H1 (cell line): ENCODE measurements around the gene MPZL3. TPM values are rescaled to one million over a fixed set of nuclear protein-coding genes. Genes with fewer than 3 reads are reported as not detected.

Experiments used
- CTCF ChIA-PET: fragments of 300-600 bp; sonication (Branson Sonifier 250); formaldehyde crosslinking; loops from one replicate; lab custom pipeline; 2021; ENCODE audit not compliant: partially characterized antibody; lab: Charles Lee
- POLR2A ChIA-PET: fragments of 300-600 bp; sonication (Branson Sonifier 250); formaldehyde crosslinking; loops from one replicate; lab custom pipeline; 2021; ENCODE audit warnings: inconsistent platforms; ENCODE audit not compliant: partially characterized antibody; lab: Charles Lee
- DNase-seq, 2 experiments: peaks; one replicate each; pipeline versions ENCODE4 v3.0.0 to v3.0.0-alpha.2; 2010 to 2022; ENCODE audit warnings: low spot score in 2 of 2, low read depth in 1 of 2, mixed read lengths in 1 of 2
- FAIRE-seq: peaks from 2 replicates; lab custom pipeline; 2011; peaks lifted over from hg19 to GRCh38; lab: Jason Lieb, UNC
- H2AFZ ChIP-seq: 2 replicates; pipeline ENCODE4 v1.8.1; 2012; ENCODE audit warnings: low read length, inconsistent platforms
- H2AK5ac ChIP-seq: 2 replicates; pipeline ENCODE4 v1.6.1; 2013; ENCODE audit warnings: low read depth, low read length
- H2BK120ac ChIP-seq: replicated peaks from 2 replicates; pipeline ENCODE3; 2013; ENCODE audit warnings: low read depth, low read length, inconsistent platforms
- H2BK12ac ChIP-seq: 2 replicates; pipeline ENCODE4 v1.6.1; 2013; ENCODE audit warnings: low read depth, low read length
- H2BK15ac ChIP-seq: 2 replicates; pipeline ENCODE4 v1.6.1; 2013; ENCODE audit warnings: low read length
- H2BK20ac ChIP-seq: 2 replicates; pipeline ENCODE4 v1.6.1; 2013; ENCODE audit warnings: low read length
- H2BK5ac ChIP-seq: 2 replicates; pipeline ENCODE4 v1.6.1; 2013; ENCODE audit warnings: low read depth, low read length
- H3K14ac ChIP-seq: 2 replicates; pipeline ENCODE4 v1.6.1; 2013; ENCODE audit warnings: inconsistent platforms; ENCODE audit not compliant: insufficient read length
- H3K18ac ChIP-seq: 2 replicates; pipeline ENCODE4 v1.6.1; 2013; ENCODE audit warnings: low read length; ENCODE audit errors: extremely low read depth
- H3K23ac ChIP-seq: 2 replicates; pipeline ENCODE4 v1.6.1; 2013; ENCODE audit warnings: inconsistent platforms; ENCODE audit not compliant: insufficient read length
- H3K23me2 ChIP-seq: 2 replicates; pipeline ENCODE4 v1.6.1; 2013; ENCODE audit warnings: low read depth, low read length
- H3K27ac ChIP-seq: 2 replicates; pipeline ENCODE4 v1.6.1; 2011; ENCODE audit warnings: low read depth, low read length, inconsistent platforms
- H3K27me3 ChIP-seq, 4 experiments: replicated peaks in 1 of 4; 1 replicate in 1 of 4; 2 replicates in 3 of 4; pipeline versions ENCODE4 v1.6.1 to v1.8.1; 2011 to 2013; ENCODE audit warnings: low read length in 3 of 4, mild to moderate bottlenecking in 3 of 4, inconsistent platforms in 2 of 4, mixed read lengths in 2 of 4, moderate library complexity in 1 of 4; ENCODE audit not compliant: control insufficient read depth in 3 of 4, insufficient read depth in 3 of 4; ENCODE audit errors: extremely low read depth in 1 of 4
- H3K36me3 ChIP-seq, 4 experiments: 2 replicates each; pipeline versions ENCODE4 v1.6.1 to v1.8.1; 2011 to 2013; ENCODE audit warnings: mild to moderate bottlenecking in 4 of 4, low read length in 3 of 4, moderate library complexity in 2 of 4, control low read depth in 1 of 4, inconsistent platforms in 1 of 4; ENCODE audit not compliant: insufficient read depth in 4 of 4, control insufficient read depth in 2 of 4
- H3K4ac ChIP-seq: replicated peaks from 2 replicates; pipeline ENCODE3; 2013; ENCODE audit warnings: low read length, low read depth, mixed read lengths, inconsistent platforms; ENCODE audit not compliant: insufficient read length
- H3K4me1 ChIP-seq, 4 experiments: replicated peaks in 1 of 4; 1 replicate in 1 of 4; 2 replicates in 3 of 4; pipeline versions ENCODE4 v1.6.1 to v1.8.1; 2011 to 2013; ENCODE audit warnings: low read length in 3 of 4, inconsistent platforms in 2 of 4, mixed read lengths in 1 of 4; ENCODE audit not compliant: insufficient read depth in 4 of 4, control insufficient read depth in 3 of 4
- H3K4me2 ChIP-seq, 2 experiments: 2 replicates each; pipeline versions ENCODE4 v1.6.1 to v1.8.1; 2011 to 2013; ENCODE audit warnings: low read depth in 2 of 2, low read length in 2 of 2, control low read depth in 1 of 2, inconsistent platforms in 1 of 2, mild to moderate bottlenecking in 1 of 2; ENCODE audit not compliant: insufficient read depth in 1 of 2
- H3K4me3 ChIP-seq, 4 experiments: fragments of 200-600, 300-600 bp in 1 of 4; sonication (generic), shearing (Covaris generic), sonication (Bioruptor Twin) in 1 of 4; 2 replicates each; pipeline versions ENCODE4 v1.5.1 to v1.8.1; 2011 to 2016; ENCODE audit warnings: low read length in 4 of 4, low read depth in 3 of 4, control low read depth in 2 of 4, inconsistent platforms in 2 of 4, mild to moderate bottlenecking in 2 of 4, mixed read lengths in 1 of 4, moderate library complexity in 1 of 4; ENCODE audit not compliant: insufficient read depth in 2 of 4; ENCODE audit errors: extremely low read depth in 1 of 4
- H3K56ac ChIP-seq: replicated peaks from 2 replicates; pipeline ENCODE3; 2013; ENCODE audit warnings: low read depth, mild to moderate bottlenecking, mixed read lengths, low read length, inconsistent platforms; ENCODE audit not compliant: insufficient read length
- H3K79me1 ChIP-seq: 2 replicates; pipeline ENCODE4 v1.6.1; 2013; ENCODE audit warnings: low read depth, low read length, control low read depth
- H3K79me2 ChIP-seq, 2 experiments: 2 replicates each; pipeline versions ENCODE4 v1.6.1 to v1.8.1; 2012 to 2013; ENCODE audit warnings: low read length in 2 of 2, mild to moderate bottlenecking in 2 of 2, inconsistent platforms in 1 of 2; ENCODE audit not compliant: insufficient read depth in 2 of 2, control insufficient read depth in 1 of 2
- H3K9ac ChIP-seq, 4 experiments: replicated peaks in 1 of 4; 1 replicate in 1 of 4; 2 replicates in 3 of 4; pipeline versions ENCODE4 v1.6.1 to v1.8.1; 2011 to 2013; ENCODE audit warnings: low read depth in 3 of 4, low read length in 3 of 4, control low read depth in 2 of 4, mild to moderate bottlenecking in 2 of 4, moderate library complexity in 2 of 4, inconsistent platforms in 1 of 4; ENCODE audit errors: extremely low read depth in 1 of 4
- H3K9me3 ChIP-seq, 2 experiments: 2 replicates each; pipeline versions ENCODE4 v1.6.1 to v1.8.1; 2012 to 2013; ENCODE audit warnings: mild to moderate bottlenecking in 2 of 2, moderate library complexity in 2 of 2, control low read depth in 1 of 2, inconsistent platforms in 1 of 2, low read depth in 1 of 2, low read length in 1 of 2, mixed read lengths in 1 of 2; ENCODE audit not compliant: insufficient read depth in 2 of 2
- H4K20me1 ChIP-seq, 2 experiments: replicated peaks in 1 of 2; 2 replicates each; pipeline versions ENCODE3 to v1.8.1; 2011 to 2013; ENCODE audit warnings: inconsistent platforms in 2 of 2, low read length in 2 of 2, mild to moderate bottlenecking in 1 of 2; ENCODE audit not compliant: insufficient read depth in 2 of 2, control insufficient read depth in 1 of 2
- H4K5ac ChIP-seq: 2 replicates; pipeline ENCODE4 v1.6.1; 2013; ENCODE audit warnings: low read length, low read depth, mixed read lengths, inconsistent platforms; ENCODE audit not compliant: insufficient read length
- H4K8ac ChIP-seq: 2 replicates; pipeline ENCODE4 v1.8.0; 2013; ENCODE audit warnings: mild to moderate bottlenecking, moderate library complexity, low read length, inconsistent platforms; ENCODE audit not compliant: insufficient read depth; ENCODE audit errors: extremely low read depth
- H4K91ac ChIP-seq: replicated peaks from 2 replicates; pipeline ENCODE3; 2013; ENCODE audit warnings: low read length, mixed read lengths, inconsistent platforms; ENCODE audit not compliant: insufficient read length
- CBX5 ChIP-seq: fragments of 300-800, 300-1000 bp; sonication (generic); IDR thresholded peaks from 2 replicates; pipeline ENCODE4 v1.7.1; 2016; ENCODE audit warnings: antibody characterized with exemption, low read length, low read depth
- CTBP2 ChIP-seq: IDR thresholded peaks from 2 replicates; pipeline ENCODE4 v1.7.0; 2011; ENCODE audit warnings: borderline replicate concordance, mild to moderate bottlenecking, moderate library complexity, mixed read lengths, low read length; ENCODE audit not compliant: insufficient read depth, insufficient read length
- HDAC2 ChIP-seq, 2 experiments: fragments of 300-600 bp in 1 of 2; sonication (generic) in 1 of 2; IDR thresholded peaks; 2 replicates each; pipeline ENCODE4 v1.6.1; 2011 to 2012; ENCODE audit warnings: low read depth in 2 of 2, low read length in 2 of 2, mild to moderate bottlenecking in 2 of 2, moderate library complexity in 2 of 2, borderline replicate concordance in 1 of 2, inconsistent platforms in 1 of 2
- JUN ChIP-seq: IDR thresholded peaks from 2 replicates; pipeline ENCODE4 v1.6.1; 2011; ENCODE audit warnings: low read depth, mild to moderate bottlenecking, improper control_type of control experiment, low read length
- JUND ChIP-seq: IDR thresholded peaks from 2 replicates; pipeline ENCODE4 v1.6.1; 2011; ENCODE audit warnings: mild to moderate bottlenecking, improper control_type of control experiment, low read length
- NANOG ChIP-seq: IDR thresholded peaks from 2 replicates; pipeline ENCODE4 v1.6.1; 2011; ENCODE audit warnings: low read length, low read depth, mild to moderate bottlenecking, inconsistent platforms; ENCODE audit not compliant: insufficient read depth, poor library complexity, severe bottlenecking
- RBBP5 ChIP-seq: IDR thresholded peaks from 2 replicates; pipeline ENCODE4 v1.7.1; 2012; ENCODE audit warnings: low read depth, mild to moderate bottlenecking, inconsistent platforms, low read length, moderate library complexity, borderline replicate concordance
- RXRA ChIP-seq: IDR thresholded peaks from 2 replicates; pipeline ENCODE4 v1.6.1; 2011; ENCODE audit warnings: low read depth, mild to moderate bottlenecking, low read length, moderate library complexity; ENCODE audit not compliant: insufficient read depth
- SIRT6 ChIP-seq: IDR thresholded peaks from one replicate; pipeline ENCODE4 v1.7.1; 2012; ENCODE audit warnings: low read length, inconsistent platforms
- SP1 ChIP-seq: IDR thresholded peaks from 2 replicates; pipeline ENCODE4 v1.6.1; 2011; ENCODE audit warnings: low read depth, low read length
- SP2 ChIP-seq: IDR thresholded peaks from 2 replicates; pipeline ENCODE4 v1.6.1; 2012; ENCODE audit warnings: mild to moderate bottlenecking, low read length, inconsistent platforms
- SP4 ChIP-seq: IDR thresholded peaks from 2 replicates; pipeline ENCODE4 v1.6.1; 2012; ENCODE audit warnings: low read length, inconsistent platforms
- TAF1 ChIP-seq: IDR thresholded peaks from 2 replicates; pipeline ENCODE4 v1.6.1; 2011; ENCODE audit warnings: mild to moderate bottlenecking, low read depth, low read length
- TCF12 ChIP-seq: IDR thresholded peaks from 2 replicates; pipeline ENCODE4 v1.6.1; 2011; ENCODE audit warnings: low read depth, mild to moderate bottlenecking, low read length
- YY1 ChIP-seq: IDR thresholded peaks from 2 replicates; pipeline ENCODE4 v1.6.1; 2011; ENCODE audit warnings: low read depth, mild to moderate bottlenecking, low read length
- polyA plus RNA-seq, 7 experiments: library from polyadenylated mRNA; depleted of rRNA in 3 of 7; stranded (reverse) in 5 of 7; unstranded in 2 of 7; fragments of >200 nt in 5 of 7; fragments of 200-250 nt in 2 of 7; gene quantifications; 1 replicate in 5 of 7; 2 replicates in 1 of 7; 4 replicates in 1 of 7; pipeline versions ENCODE4 v1.2.1 to v1.2.3, GENCODE V29; 2011 to 2013; ENCODE audit warnings: missing spikeins in 2 of 7, mixed read lengths in 2 of 7
- total RNA-seq: library from RNA; stranded (reverse); fragmentation: NEBNext Ultra II Directional; extraction: Animal tissue kit (Norgen Biotek cat#: 25700); gene quantifications from 2 replicates; pipeline ENCODE4 v1.2.1, GENCODE V29; 2021
- TF ChIP-seq, protein P1 (sequence below): IDR thresholded peaks from 2 replicates; pipeline ENCODE4 v1.6.1; 2012; ENCODE audit warnings: inconsistent platforms

The MPZL3 gene
- total and polyA plus RNA-seq, 2 of the 8 experiments (the other 6 are each of a cell fraction or from before 2014, with no cell fraction given), result 1.1 to 3.9 TPM

DNA sequence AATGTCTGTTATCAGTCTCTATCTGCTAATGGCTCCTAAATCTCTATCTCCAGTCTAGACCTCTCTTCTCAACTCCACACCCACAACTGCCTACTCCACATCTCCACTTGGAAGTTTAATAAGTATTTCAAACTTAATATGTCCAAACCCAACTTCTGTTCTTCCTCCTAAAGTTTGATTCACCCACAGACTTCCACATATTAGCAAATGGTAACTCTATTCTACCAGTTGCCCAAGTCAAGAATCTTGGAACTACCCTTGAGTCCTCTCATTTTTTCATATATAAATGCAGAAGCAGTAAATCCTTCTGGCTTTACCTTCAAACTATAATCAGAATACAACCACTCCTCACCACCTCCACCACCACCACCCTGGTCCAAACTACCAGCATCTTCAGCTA lies 20.7 kb downstream of the MPZL3 start:
- Histone ChIP-seq H3K56ac (no peak overlapping the region), H2AFZ (no peak overlapping the region), H4K8ac (no peak overlapping the region), H3K9ac (no peak overlapping the region), H3K4me1 (no peaks in the 10 kb centered on the region), H3K79me1 (no peaks in the 10 kb centered on the region), H3K18ac (no peak overlapping the region), H3K23ac (no peak overlapping the region), H3K4ac (no peak overlapping the region), H3K14ac (no peak overlapping the region), H3K4me2 (no peak overlapping the region), H3K27ac (no peak overlapping the region), H3K27me3 (no peaks in the 10 kb centered on the region; a peak in 1 of 7 replicates), H3K9me3 (no peaks in the 10 kb centered on the region), H3K79me2 (no peaks in the 10 kb centered on the region), H4K91ac (no peak overlapping the region), H4K5ac (no peak overlapping the region), H2BK15ac (no peak overlapping the region), H2AK5ac (no peak overlapping the region), H3K23me2 (no peaks in the 10 kb centered on the region), H2BK20ac (no peak overlapping the region), H2BK12ac (no peak overlapping the region), H4K20me1 (no peaks in the 10 kb centered on the region), H3K4me3 (no peak overlapping the region), H3K36me3 (no peaks in the 10 kb centered on the region; a peak in 1 of 8 replicates), H2BK5ac (no peak overlapping the region), H2BK120ac (no peak overlapping the region)
- no peak for DNase-seq
- FAIRE-seq, result no peak
- ChIA-PET CTCF (no interaction called here), POLR2A (interaction anchor here (0.7 kb wide), 1 partner anchor 45 kb away, joined by 3 read pairs; no protein-coding TSS in a partner anchor)
- no peak for TF ChIP-seq SIRT6
- no peak for TF ChIP-seq TAF1
- TF ChIP-seq HDAC2 (IDR thresholded peaks at IDR 0.05; ENCODE audit: borderline replicate concordance in 1 of 2, low read depth in 2 of 2, low read length in 2 of 2), result no peak
- TF ChIP-seq JUND, result no peak
- no peak for TF ChIP-seq JUN
- TF ChIP-seq CTBP2, result no peak
- no peak for TF ChIP-seq RXRA
- no peak for TF ChIP-seq TCF12
- TF ChIP-seq RBBP5, result no peak
- no peak for TF ChIP-seq NANOG
- no peak for TF ChIP-seq SP1
- TF ChIP-seq CBX5, result no peak
- no peak for TF ChIP-seq SP2
- TF ChIP-seq SP4, result no peak
- no peak for TF ChIP-seq YY1
- TF ChIP-seq, protein P1, sequence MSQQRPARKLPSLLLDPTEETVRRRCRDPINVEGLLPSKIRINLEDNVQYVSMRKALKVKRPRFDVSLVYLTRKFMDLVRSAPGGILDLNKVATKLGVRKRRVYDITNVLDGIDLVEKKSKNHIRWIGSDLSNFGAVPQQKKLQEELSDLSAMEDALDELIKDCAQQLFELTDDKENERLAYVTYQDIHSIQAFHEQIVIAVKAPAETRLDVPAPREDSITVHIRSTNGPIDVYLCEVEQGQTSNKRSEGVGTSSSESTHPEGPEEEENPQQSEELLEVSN, result no peak
